A549 (cell line): Measurements from ENCODE around the gene FTCD. TPM values are rescaled to one million over a fixed set of nuclear protein-coding genes. Genes with fewer than 3 reads are reported as not detected.
"Not testable (repeated sequence)": the region's sequence is repeated elsewhere in the genome, so short reads cannot be mapped to it uniquely, and the experiment has no call there.

Source experiments
- ATAC-seq, 2 experiments: fragments of 200-7000 bp in 1 of 2; fragments of >200 bp in 1 of 2; cut with Nextera tagmentation in 1 of 2; cut with Tn5 transposase in 1 of 2; 3 replicates each; pipeline versions ENCODE4 v1.8.0 to v1.9.1; 2018 to 2020; ENCODE audit warnings: mild to moderate bottlenecking in 1 of 2, moderate library complexity in 1 of 2
- CTCF ChIA-PET: fragments of 300-600 bp; sonication (Branson Sonifier 250); formaldehyde crosslinking; extraction: SDS; loops from one replicate; lab custom pipeline; 2021; ENCODE audit warnings: antibody characterized with exemption, inconsistent platforms; lab: Yijun Ruan, JAX
- POLR2A ChIA-PET: fragments of 350-600 bp; formaldehyde crosslinking; extraction: SDS; loops from one replicate; lab custom pipeline; 2021; ENCODE audit warnings: antibody characterized with exemption, inconsistent platforms; lab: Yijun Ruan, JAX
- DNase-seq, 2 experiments: peaks; one replicate each; pipeline versions ENCODE4 v3.0.0 to v3.0.0-alpha.2; 2011 to 2016; ENCODE audit warnings: low read depth in 1 of 2, low spot score in 1 of 2
- FAIRE-seq: peaks from 2 replicates; lab custom pipeline; 2011; peaks lifted over from hg19 to GRCh38; lab: Jason Lieb, UNC
- H3K27ac ChIP-seq, 2 experiments: fragments of >200 bp; sonication (Bioruptor Twin); formaldehyde crosslinking; 3 replicates each; pipeline ENCODE4 v1.5.1; 2016 to 2017
- H3K4me1 ChIP-seq: fragments of >200 bp; sonication (Bioruptor Twin); formaldehyde crosslinking; 3 replicates; pipeline ENCODE4 v1.6.1; 2016
- H3K4me2 ChIP-seq: fragments of >200 bp; sonication (Bioruptor Twin); formaldehyde crosslinking; 3 replicates; pipeline ENCODE4 v1.6.1; 2016
- H3K4me3 ChIP-seq: fragments of >200 bp; sonication (Bioruptor Twin); formaldehyde crosslinking; 3 replicates; pipeline ENCODE4 v1.5.1; 2016
- H3K9me3 ChIP-seq: fragments of >200 bp; sonication (Bioruptor Twin); formaldehyde crosslinking; 3 replicates; pipeline ENCODE4 v1.6.1; 2016
- BCL3 ChIP-seq: fragments of >200 bp; sonication (Bioruptor Twin); formaldehyde crosslinking; IDR thresholded peaks from 3 replicates; pipeline ENCODE4 v1.6.1; 2016
- CEBPB ChIP-seq, 2 experiments: fragments of >200 bp in 1 of 2; sonication (Bioruptor Twin) in 1 of 2; formaldehyde crosslinking in 1 of 2; IDR thresholded peaks; 2 replicates each; pipeline ENCODE4 v1.6.1; 2012 to 2016
- CHD2 ChIP-seq: fragments of 150-350 bp; IDR thresholded peaks from 2 replicates; pipeline ENCODE4 v1.6.1; 2014; ENCODE audit warnings: low read length; ENCODE audit not compliant: partially characterized antibody
- CHD4 ChIP-seq: fragments of 200-600 bp; sonication (generic); IDR thresholded peaks from 2 replicates; pipeline ENCODE4 v1.6.1; 2016; ENCODE audit warnings: antibody characterized with exemption, mild to moderate bottlenecking, borderline replicate concordance
- CTCF ChIP-seq: fragments of >200 bp; sonication (Bioruptor Twin); formaldehyde crosslinking; IDR thresholded peaks from 3 replicates; pipeline ENCODE4 v1.5.1; 2016
- E2F6 ChIP-seq: IDR thresholded peaks from 2 replicates; pipeline ENCODE4 v1.6.1; 2012; ENCODE audit warnings: low read depth, borderline replicate concordance
- EP300 ChIP-seq, 2 experiments: fragments of >200 bp; sonication (Bioruptor Twin); formaldehyde crosslinking; IDR thresholded peaks; 2 replicates in 1 of 2; 3 replicates in 1 of 2; pipeline ENCODE4 v1.6.1; 2016 to 2017
- FOSB ChIP-seq: fragments of 250-450 bp; sonication (Bioruptor Pico); IDR thresholded peaks from 2 replicates; pipeline ENCODE4 v1.5.0; 2020; ENCODE audit warnings: mild to moderate bottlenecking, moderate library complexity
- FOSL2 ChIP-seq, 2 experiments: fragments of 450-650 bp in 1 of 2; fragments of >200 bp in 1 of 2; sonication (Bioruptor Twin) in 1 of 2; formaldehyde crosslinking; IDR thresholded peaks; 2 replicates each; pipeline versions ENCODE4 v1.5.0 to v1.6.1; 2016 to 2020; ENCODE audit warnings: mild to moderate bottlenecking in 1 of 2, moderate library complexity in 1 of 2
- FOXS1 ChIP-seq: fragments of 250-450 bp; sonication (Bioruptor Pico); IDR thresholded peaks from 2 replicates; pipeline ENCODE4 v1.5.0; 2020; ENCODE audit warnings: mild to moderate bottlenecking, moderate library complexity
- GATA3 ChIP-seq: IDR thresholded peaks from 2 replicates; pipeline ENCODE4 v1.6.1; 2012; ENCODE audit warnings: borderline replicate concordance
- HDAC2 ChIP-seq: fragments of 200-600 bp; sonication (generic); IDR thresholded peaks from 2 replicates; pipeline ENCODE4 v1.6.1; 2016
- HOXB13 ChIP-seq: fragments of 250-450 bp; sonication (Bioruptor Pico); IDR thresholded peaks from 2 replicates; pipeline ENCODE4 v1.5.0; 2020; ENCODE audit warnings: low read depth, mild to moderate bottlenecking, moderate library complexity
- JUNB ChIP-seq: fragments of >200 bp; sonication (Bioruptor Twin); formaldehyde crosslinking; IDR thresholded peaks from 2 replicates; pipeline ENCODE4 v1.6.1; 2016
- MYC ChIP-seq: IDR thresholded peaks from 2 replicates; pipeline ENCODE4 v1.6.1; 2012; ENCODE audit warnings: mild to moderate bottlenecking, inconsistent platforms, low read length, improper control_type of control experiment, borderline replicate concordance
- NR3C1 ChIP-seq: fragments of >200 bp; sonication (Bioruptor Twin); formaldehyde crosslinking; IDR thresholded peaks from 3 replicates; pipeline ENCODE4 v1.6.1; 2017
- PBX3 ChIP-seq: IDR thresholded peaks from 2 replicates; pipeline ENCODE4 v1.6.1; 2012
- PHF8 ChIP-seq: fragments of 200-600 bp; sonication (generic); IDR thresholded peaks from 2 replicates; pipeline ENCODE4 v1.6.1; 2016; ENCODE audit warnings: low read depth, mild to moderate bottlenecking, antibody characterized with exemption, moderate library complexity, borderline replicate concordance
- POLR2AphosphoS2 ChIP-seq: conservative IDR thresholded peaks from 2 replicates; pipeline ENCODE4 v1.6.1; 2012; ENCODE audit warnings: low read length, improper control_type of control experiment, inconsistent platforms
- RAD21 ChIP-seq, 2 experiments: fragments of >200 bp in 1 of 2; sonication (Bioruptor Twin) in 1 of 2; formaldehyde crosslinking in 1 of 2; IDR thresholded peaks in 1 of 2; conservative IDR thresholded peaks in 1 of 2; 2 replicates in 1 of 2; 3 replicates in 1 of 2; pipeline ENCODE4 v1.6.1; 2012 to 2018; ENCODE audit warnings: inconsistent platforms in 1 of 2
- REST ChIP-seq: fragments of 200-600 bp; sonication (generic); IDR thresholded peaks from 2 replicates; pipeline ENCODE4 v1.6.1; 2016; ENCODE audit warnings: antibody characterized with exemption, mild to moderate bottlenecking, moderate library complexity
- RFX5 ChIP-seq: fragments of 450-650 bp; IDR thresholded peaks from 2 replicates; pipeline ENCODE4 v1.7.1; 2014; ENCODE audit warnings: antibody characterized with exemption, mild to moderate bottlenecking, moderate library complexity
- SMC3 ChIP-seq: fragments of >200 bp; sonication (Bioruptor Twin); formaldehyde crosslinking; IDR thresholded peaks from 3 replicates; pipeline ENCODE4 v1.6.1; 2018; ENCODE audit warnings: inconsistent platforms
- SREBF2 ChIP-seq: fragments of 450-650 bp; IDR thresholded peaks from 2 replicates; pipeline ENCODE4 v1.6.1; 2014; ENCODE audit warnings: mild to moderate bottlenecking, moderate library complexity
- ZC3H11A ChIP-seq: fragments of 450-650 bp; IDR thresholded peaks from 2 replicates; pipeline ENCODE4 v1.6.1; 2014; ENCODE audit warnings: antibody characterized with exemption, mild to moderate bottlenecking
- ZNF302 ChIP-seq: fragments of 250-450 bp; sonication (Bioruptor Pico); IDR thresholded peaks from 2 replicates; pipeline ENCODE4 v1.9.0; 2021; ENCODE audit warnings: inconsistent platforms, mild to moderate bottlenecking, moderate library complexity
- WGBS: methylation state at CpG from one replicate; pipeline ENCODE4 v1.1.6; 2017; ENCODE audit errors: missing lambda C conversion rate; 5-methylcytosine and 5-hydroxymethylcytosine counted together
- polyA plus RNA-seq, 4 experiments: library from polyadenylated mRNA; depleted of rRNA in 3 of 4; stranded (reverse); fragments of >200 nt; fragmentation: RNase III in 1 of 4; extraction: RNeasy Plus Mini Kit Qiagen cat#74134 plus additional on column Dnase treatment in 1 of 4; gene quantifications; 2 replicates in 3 of 4; 3 replicates in 1 of 4; pipeline ENCODE4 v1.2.3, GENCODE V29; 2011 to 2017

Gene FTCD
- polyA plus RNA-seq, 2 of the 4 experiments (the other 2 are of a cell fraction): not detected

- peaks cover 10% of the 10 kb centered on the region; the same call in 2 of the 3 replicates for H3K9me3 ChIP-seq
- POLR2A ChIA-PET: no interaction called here
- 21% methylated on average over 4 of the region's 4 CpGs for WGBS
Measured at GRCh38 chr21:46178961-46179360, 23.6 kb upstream of the FTCD start.

GRCh38 chr21:46176443-46177129 is 21.2 kb upstream of the FTCD start:
- POLR2A ChIA-PET, H3K4me1 ChIP-seq, H3K4me3 ChIP-seq, H3K4me2 ChIP-seq, H3K27ac ChIP-seq, CTCF ChIA-PET, DNase-seq, ATAC-seq, FAIRE-seq, H3K9me3 ChIP-seq: not testable (repeated sequence)
- 13% methylated on average over 3 of the region's 3 CpGs for WGBS

More at GRCh38 chr21:46178961-46179360, 23.6 kb upstream of the FTCD start:
- DNase-seq (no peak), ATAC-seq (no peak), FAIRE-seq (no peak)
- CTCF ChIA-PET: no interaction called here
- no peak overlapping the region for H3K4me3 ChIP-seq
- TF ChIP-seq BCL3 (no peak), GATA3 (no peak), JUNB (no peak), FOSL2 (IDR thresholded peaks at IDR 0.05) (no peak), FOSL2 (CRISPR knock-in tag; IDR thresholded peaks at IDR 0.05) (no peak), HDAC2 (no peak), NR3C1 (no peak), CHD4 (no peak), RFX5 (no peak), FOSB (CRISPR knock-in tag) (no peak), HOXB13 (CRISPR knock-in tag) (no peak), POLR2AphosphoS2 (no peak), REST (no peak), ZNF302 (CRISPR knock-in tag) (no peak), EP300 (IDR thresholded peaks at IDR 0.05) (no peak), MYC (no peak), RAD21 (conservative IDR thresholded peaks at IDR 0.05 in 1 of 2, IDR thresholded peaks at IDR 0.05 in 1 of 2) (no peak), FOXS1 (CRISPR knock-in tag) (no peak)
- no peak overlapping the region for H3K27ac ChIP-seq
- H3K4me1 ChIP-seq: no peaks in the 10 kb centered on the region
- no peak overlapping the region for H3K4me2 ChIP-seq

- no peak for TF ChIP-seq CEBPB (IDR thresholded peaks at IDR 0.05)
- TF ChIP-seq PHF8: no peak
- no peak for TF ChIP-seq ZC3H11A
- no peak for TF ChIP-seq CHD2
- no peak for TF ChIP-seq FOSL2 (IDR thresholded peaks at IDR 0.05)
- TF ChIP-seq FOSL2 (CRISPR knock-in tag; IDR thresholded peaks at IDR 0.05): no peak
- no peak for TF ChIP-seq FOSB (CRISPR knock-in tag)
- TF ChIP-seq CTCF: no peak
- no peak for TF ChIP-seq SMC3
- no peak for TF ChIP-seq PBX3
- TF ChIP-seq E2F6: no peak
- TF ChIP-seq SREBF2: no peak
- TF ChIP-seq, all 56 proteins: peak for 0
- ATAC-seq (no peak), FAIRE-seq (no peak), DNase-seq (no peak)
- Histone ChIP-seq H3K9me3 (peaks cover 10% of the 10 kb centered on the region; the same call in 2 of the 3 replicates), H3K4me3 (no peak overlapping the region), H3K4me2 (no peak overlapping the region), H3K27ac (no peak overlapping the region), H3K4me1 (no peaks in the 10 kb centered on the region)
- ChIA-PET CTCF (interaction anchor here (0.9 to 1.4 kb wide), 3 partner anchors 20 to 54 kb away, joined by 3 read pairs; no protein-coding TSS in a partner anchor), POLR2A (no interaction called here)
- 60% methylated on average over 1 of the region's 1 CpG for WGBS
Measured at GRCh38 chr21:46173573-46173972, 18.2 kb upstream of the FTCD start.
